ENCODE measurements around the gene KYAT1. TPM values are rescaled to one million over a fixed set of nuclear protein-coding genes. Genes with fewer than 3 reads are reported as not detected.
A peak's percentile ranks its signal among the peaks of the same experiment; 100 is the strongest.

KYAT1 gene
- total RNA-seq: 1 to 10 TPM; 7.4 to 9.0 (median 8.6) TPM

DNA sequence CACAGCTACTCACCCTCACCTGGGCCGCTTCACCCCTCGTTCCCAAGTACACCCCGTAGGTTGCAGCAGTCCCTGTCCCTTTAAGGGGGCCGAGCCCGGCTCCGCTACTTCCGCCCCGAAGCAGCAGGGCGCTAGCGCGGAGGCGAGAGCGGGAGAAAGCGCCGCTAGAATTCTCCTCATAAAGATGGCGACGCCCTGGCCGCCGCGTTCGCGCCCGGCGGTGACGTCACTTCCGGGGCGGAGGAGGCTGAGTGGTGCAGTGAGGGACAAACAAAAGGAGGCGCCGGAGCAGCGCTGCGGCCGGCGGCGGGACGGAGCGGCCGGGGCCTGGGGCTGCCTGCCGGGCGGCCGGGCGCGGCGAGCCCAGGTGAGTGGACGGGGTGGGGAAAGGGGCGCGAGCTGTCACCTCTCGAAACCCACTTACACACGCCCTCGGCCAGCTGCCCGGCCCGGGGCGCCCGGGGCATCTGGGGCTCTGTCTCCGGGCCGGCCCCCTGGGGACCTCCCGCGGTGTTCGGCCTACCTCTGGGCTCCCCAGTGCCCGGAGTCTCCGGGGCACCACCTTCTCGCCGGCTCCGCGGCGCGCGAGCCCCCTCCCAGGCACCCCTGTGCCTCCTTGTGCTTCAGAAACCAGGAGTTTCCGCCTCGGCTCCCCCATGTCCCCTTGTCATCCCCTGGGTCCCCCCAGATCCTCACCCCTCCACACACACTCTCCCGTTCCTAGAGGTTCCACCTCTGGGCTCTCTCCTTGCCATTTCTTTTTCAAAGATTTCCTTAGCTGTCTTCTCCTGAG, at the start of gene KYAT1, which contains the start of gene LRRC8A:
KYAT1 (minus strand) TSS at position 67 of the 793 bp plus-strand sequence. CDS start 36,545 bp downstream, outside the sequence.
LRRC8A (plus strand) TSS at position 250 of the 793 bp plus-strand sequence. CDS start 25,032 bp downstream, outside the sequence.
- Histone ChIP-seq H3K4me1 (peaks cover 0 to 59% (median 24%) of the 10 kb centered on the region in 4 donors), H3K27ac (peak within 1 kb of the TSS; percentile 95 to 99 (median 98)), H3K27me3 (no peaks in the 10 kb centered on the region), H3K36me3 (peaks cover 0 to 14% (median 0%) of the 10 kb centered on the region in 3 donors), H3K4me3 (peak within 1 kb of the TSS; percentile 82 to 96 (median 92)), H3K9me3 (no peaks in the 10 kb centered on the region)
- peak; percentile 20 to 72 for TF ChIP-seq POLR2A (IDR thresholded peaks at IDR 0.05)
- TF ChIP-seq, protein P1, sequence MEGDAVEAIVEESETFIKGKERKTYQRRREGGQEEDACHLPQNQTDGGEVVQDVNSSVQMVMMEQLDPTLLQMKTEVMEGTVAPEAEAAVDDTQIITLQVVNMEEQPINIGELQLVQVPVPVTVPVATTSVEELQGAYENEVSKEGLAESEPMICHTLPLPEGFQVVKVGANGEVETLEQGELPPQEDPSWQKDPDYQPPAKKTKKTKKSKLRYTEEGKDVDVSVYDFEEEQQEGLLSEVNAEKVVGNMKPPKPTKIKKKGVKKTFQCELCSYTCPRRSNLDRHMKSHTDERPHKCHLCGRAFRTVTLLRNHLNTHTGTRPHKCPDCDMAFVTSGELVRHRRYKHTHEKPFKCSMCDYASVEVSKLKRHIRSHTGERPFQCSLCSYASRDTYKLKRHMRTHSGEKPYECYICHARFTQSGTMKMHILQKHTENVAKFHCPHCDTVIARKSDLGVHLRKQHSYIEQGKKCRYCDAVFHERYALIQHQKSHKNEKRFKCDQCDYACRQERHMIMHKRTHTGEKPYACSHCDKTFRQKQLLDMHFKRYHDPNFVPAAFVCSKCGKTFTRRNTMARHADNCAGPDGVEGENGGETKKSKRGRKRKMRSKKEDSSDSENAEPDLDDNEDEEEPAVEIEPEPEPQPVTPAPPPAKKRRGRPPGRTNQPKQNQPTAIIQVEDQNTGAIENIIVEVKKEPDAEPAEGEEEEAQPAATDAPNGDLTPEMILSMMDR (IDR thresholded peaks at IDR 0.05): peak in 3 of 5 experiments; percentile 15 to 61 (median 48)
- TF ChIP-seq EP300 (IDR thresholded peaks at IDR 0.05): peak; percentile 89 to 91
- peak; percentile 97 to 98 for DNase-seq (ENCODE audit: low spot score in 2 of 2)
- WGBS, 2 donors: 1 to 2% methylated on average over 20 to 70 of the region's 70 CpGs

DNA sequence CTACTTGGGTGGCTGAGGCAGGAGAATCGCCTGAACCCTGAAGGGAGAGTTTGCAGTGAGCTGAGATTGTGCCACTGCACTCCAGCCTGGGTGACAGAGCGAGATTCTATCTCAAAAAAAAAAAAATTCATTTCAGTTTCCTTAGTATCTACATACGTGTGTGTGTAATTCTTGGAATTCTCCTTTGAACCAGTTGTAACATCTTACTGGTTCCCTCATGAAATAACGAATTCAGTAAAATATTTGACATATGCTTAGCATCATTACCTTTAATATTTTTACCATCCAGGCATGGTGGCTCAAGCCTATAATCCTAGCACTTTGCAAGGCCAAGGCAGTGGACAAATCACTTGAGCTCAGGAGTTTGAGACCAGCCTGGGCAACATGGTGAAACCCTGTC, 47.8 kb upstream of the KYAT1 start:
- Histone ChIP-seq H3K4me1 (peaks cover 0 to 11% (median 4%) of the 10 kb centered on the region in 4 donors), H3K9me3 (no peaks in the 10 kb centered on the region), H3K4me3 (no peak overlapping the region), H3K36me3 (peaks cover 0 to 27% (median 0%) of the 10 kb centered on the region in 3 donors), H3K27me3 (no peaks in the 10 kb centered on the region), H3K27ac (no peak overlapping the region)
- WGBS, 2 donors: 85 to 90% methylated on average over 4 of the region's 4 CpGs
- TF ChIP-seq POLR2A (IDR thresholded peaks at IDR 0.05) (no peak), EP300 (IDR thresholded peaks at IDR 0.05) (no peak)
- TF ChIP-seq, protein P1 (IDR thresholded peaks at IDR 0.05): no peak
- DNase-seq (ENCODE audit: low spot score in 2 of 2): no peak

DNA sequence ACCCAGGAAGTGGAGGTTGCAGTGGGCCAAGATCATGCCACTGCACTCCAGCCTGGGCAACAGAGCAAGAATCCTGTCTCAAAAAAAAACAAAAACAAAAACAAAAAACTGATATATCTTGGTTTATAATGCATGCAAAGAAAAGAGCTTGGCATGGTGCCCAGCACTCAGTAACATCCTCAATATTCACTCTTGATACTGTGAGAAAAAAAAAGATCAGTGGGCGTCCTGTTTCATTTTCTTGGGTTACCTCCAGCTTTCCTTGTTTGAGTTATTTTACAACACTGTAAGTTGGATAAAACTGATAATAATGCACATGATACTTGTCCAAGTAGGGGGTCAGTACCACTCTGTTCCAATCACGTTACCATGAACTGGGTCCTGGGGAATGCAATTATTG, 46.9 kb upstream of the KYAT1 start:
- Histone ChIP-seq H3K9me3 (no peaks in the 10 kb centered on the region), H3K27me3 (no peaks in the 10 kb centered on the region), H3K27ac (peak overlapping the region in 2 of 4 donors; percentile 39 to 51), H3K4me1 (peaks cover 0 to 14% (median 4%) of the 10 kb centered on the region in 4 donors), H3K4me3 (no peak overlapping the region), H3K36me3 (peaks cover 0 to 19% (median 0%) of the 10 kb centered on the region in 3 donors)
- DNase-seq (ENCODE audit: low spot score in 2 of 2): no peak
- TF ChIP-seq, protein P1 (IDR thresholded peaks at IDR 0.05): no peak
- no peak for TF ChIP-seq POLR2A (IDR thresholded peaks at IDR 0.05)
- WGBS, 2 donors: 66 to 79% methylated on average over 2 of the region's 2 CpGs

DNA sequence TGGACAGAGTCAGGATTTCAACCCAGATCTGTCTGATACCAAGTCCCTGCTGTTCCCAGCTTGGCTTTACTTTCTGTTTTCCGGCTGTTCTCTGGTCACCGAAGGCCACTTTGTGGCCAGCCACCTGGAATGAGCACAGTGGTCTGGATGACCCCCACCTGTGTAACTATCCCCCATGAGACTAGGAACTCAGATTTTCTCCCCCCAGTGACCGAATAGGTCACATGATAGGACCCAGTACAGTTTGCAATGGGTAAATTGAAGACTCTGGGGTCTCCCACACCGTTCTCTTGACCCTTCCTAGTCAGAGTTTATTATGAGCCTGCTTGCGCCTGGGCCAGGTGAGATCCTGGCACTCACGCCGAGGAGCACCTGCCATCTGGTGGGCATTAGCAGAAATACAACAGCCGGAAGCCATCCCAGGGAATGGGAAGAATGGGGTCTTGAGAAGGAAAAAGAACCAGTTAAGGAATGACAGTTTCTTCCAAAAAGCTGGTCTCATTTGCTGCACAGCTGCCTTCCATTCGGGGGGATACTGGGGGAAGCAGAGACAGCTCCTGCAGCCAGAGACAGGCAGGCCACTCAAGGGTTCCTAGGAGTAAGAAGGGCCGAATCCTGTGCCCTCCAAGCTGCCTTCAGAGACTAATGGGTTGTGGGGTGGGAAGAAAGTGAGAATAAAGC, 46.1 kb upstream of the KYAT1 start:
- TF ChIP-seq, protein P1 (IDR thresholded peaks at IDR 0.05): peak; percentile 84 to 95 (median 89)
- TF ChIP-seq POLR2A (IDR thresholded peaks at IDR 0.05): no peak
- Histone ChIP-seq H3K4me1 (peaks cover 0 to 22% (median 4%) of the 10 kb centered on the region in 4 donors), H3K9me3 (no peaks in the 10 kb centered on the region), H3K27me3 (no peaks in the 10 kb centered on the region), H3K36me3 (peaks cover 0 to 15% (median 0%) of the 10 kb centered on the region in 3 donors), H3K4me3 (no peak overlapping the region), H3K27ac (peak overlapping the region in 3 of 4 donors; percentile 31 to 51 (median 39))
- 29 to 30% methylated on average over 10 of the region's 10 CpGs for WGBS, 2 donors
- no peak for DNase-seq (ENCODE audit: low spot score in 2 of 2)

Data from tibial nerve (tissue), 4 donors.